T-helper 1 cell treated with Interleukin-12 subunit alpha and Interleukin-12 subunit beta and Interleukin-4 antibody, amounts not matched to agents 30 μg/mL and 1 μg/mL, for 36 hours (primary cell): ENCODE results near the gene SPG11.

Source experiments
- H3K27ac Mint-ChIP-seq: one replicate; pipeline ENCODE4 v1.8.0; 2021; ENCODE audit warnings: mild to moderate bottlenecking, mixed read lengths
- H3K27me3 Mint-ChIP-seq: one replicate; pipeline ENCODE4 v1.8.0; 2021; ENCODE audit warnings: low read depth, mixed read lengths
- H3K36me3 Mint-ChIP-seq: one replicate; pipeline ENCODE4 v1.8.0; 2021; ENCODE audit warnings: low read depth, mixed read lengths
- H3K4me1 Mint-ChIP-seq: one replicate; pipeline ENCODE4 v1.8.0; 2021; ENCODE audit warnings: low read depth, mixed read lengths
- H3K4me3 Mint-ChIP-seq: one replicate; pipeline ENCODE4 v1.8.0; 2021; ENCODE audit warnings: mild to moderate bottlenecking, moderate library complexity, mixed read lengths
- H3K9me3 Mint-ChIP-seq: one replicate; pipeline ENCODE4 v1.8.0; 2021; ENCODE audit warnings: mixed read lengths

SPG11 gene

GRCh38 chr15:44525018-44525417 is 138.4 kb downstream of the SPG11 start:
- no peak overlapping the region for H3K27ac Mint-ChIP-seq
- H3K9me3 Mint-ChIP-seq: no peaks in the 10 kb centered on the region
- H3K36me3 Mint-ChIP-seq: peaks cover 20% of the 10 kb centered on the region

DNA sequence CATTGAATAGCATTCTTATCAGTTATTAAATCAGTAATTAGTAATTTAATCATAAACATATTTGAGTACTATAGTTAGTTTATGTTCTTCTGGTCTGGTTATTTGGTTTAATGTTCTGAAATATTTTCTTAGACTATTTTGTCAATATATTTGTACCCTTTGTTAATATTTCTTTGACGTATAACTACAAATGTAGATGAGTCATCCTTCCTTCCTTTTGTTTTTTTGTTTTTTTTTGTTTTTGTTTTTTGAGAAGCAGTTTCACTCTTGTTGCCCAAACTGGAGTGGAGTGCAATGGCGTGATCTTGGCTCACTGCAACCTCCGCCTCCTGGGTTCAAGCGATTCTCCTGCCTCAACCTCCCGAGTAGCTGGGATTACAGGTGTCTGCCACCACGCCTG is 143.9 kb downstream of the SPG11 start:
- no peak overlapping the region for H3K27ac Mint-ChIP-seq

More at GRCh38 chr15:44525018-44525417, 138.4 kb downstream of the SPG11 start:
- H3K27me3 Mint-ChIP-seq: no peaks in the 10 kb centered on the region
- H3K4me3 Mint-ChIP-seq: no peak overlapping the region
- peaks cover 2% of the 10 kb centered on the region for H3K4me1 Mint-ChIP-seq

DNA sequence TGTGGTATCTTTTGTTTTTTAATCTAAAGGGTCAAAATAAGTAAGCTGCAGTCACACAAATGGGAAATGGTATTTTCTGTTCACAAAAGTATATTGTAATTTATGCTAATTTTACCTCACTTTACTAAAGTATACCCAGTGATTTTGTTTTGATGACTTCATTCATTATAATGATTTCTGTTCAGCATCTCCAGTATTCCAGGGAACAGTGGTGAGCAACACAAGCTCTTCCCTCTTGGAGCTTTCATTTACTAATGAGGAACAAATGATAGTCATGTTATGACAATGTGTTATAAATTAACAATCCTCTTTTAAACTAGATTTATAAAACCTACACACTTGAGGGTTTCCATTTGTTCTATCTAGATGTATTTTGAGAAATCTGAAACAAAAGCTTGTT is 147.0 kb downstream of the SPG11 start:
- Mint-ChIP-seq H3K9me3 (no peaks in the 10 kb centered on the region), H3K27ac (no peak overlapping the region), H3K4me3 (no peak overlapping the region), H3K27me3 (no peaks in the 10 kb centered on the region), H3K4me1 (peaks cover 2% of the 10 kb centered on the region), H3K36me3 (peaks cover 13% of the 10 kb centered on the region)

More for the DNA sequence above, 143.9 kb downstream of the SPG11 start:
- peaks cover 13% of the 10 kb centered on the region for H3K36me3 Mint-ChIP-seq
- H3K4me1 Mint-ChIP-seq: peaks cover 2% of the 10 kb centered on the region
- H3K9me3 Mint-ChIP-seq: no peaks in the 10 kb centered on the region
- H3K4me3 Mint-ChIP-seq: no peak overlapping the region
- no peaks in the 10 kb centered on the region for H3K27me3 Mint-ChIP-seq
